Coronary artery (tissue), 2 donors: Measurements from ENCODE around the gene ACIN1.

Source experiments
- DNase-seq: peaks from one replicate; pipeline ENCODE4 v3.0.0-alpha.2; 2017; ENCODE audit warnings: low spot score
- H3K27ac ChIP-seq, 2 donors: fragments of 200-600 bp; sonication (generic); one replicate each; pipeline ENCODE4 v1.5.1; 2016 to 2019
- H3K4me3 ChIP-seq: fragments of 200-600 bp; sonication (generic); 2 replicates; pipeline ENCODE4 v1.5.1; 2016; ENCODE audit warnings: mild to moderate bottlenecking, moderate library complexity
- TF ChIP-seq, protein P1 (sequence below): fragments of 200-600 bp; sonication (generic); IDR thresholded peaks from one replicate; pipeline ENCODE4 v1.5.1; 2019; ENCODE audit warnings: antibody characterized with exemption

Gene ACIN1

DNA sequence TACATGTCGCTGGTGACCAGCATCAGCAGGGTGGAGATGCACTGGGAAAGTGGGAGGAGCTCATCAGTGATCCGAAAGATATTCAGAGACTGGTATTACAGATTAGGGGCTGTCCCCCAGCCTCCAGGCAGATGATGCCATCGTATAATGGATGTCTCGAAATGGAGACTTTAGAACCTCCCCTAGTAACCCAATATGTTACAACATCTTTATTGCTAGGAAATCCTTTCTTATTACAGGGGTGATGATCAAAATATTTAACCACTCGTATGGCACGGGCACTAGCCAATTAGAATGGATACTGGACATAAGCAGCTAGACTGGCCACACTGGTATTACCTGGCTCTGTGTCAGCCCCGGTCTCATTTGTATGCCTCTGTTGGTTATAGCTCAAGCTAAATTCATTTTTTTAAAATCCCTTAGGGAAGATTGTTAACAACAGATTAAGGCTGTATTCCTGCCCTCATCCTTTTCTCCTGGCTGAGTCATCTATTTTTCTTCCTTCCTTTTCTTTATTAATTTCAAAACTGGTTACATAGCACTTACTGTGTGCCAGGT, 34.9 kb upstream of the ACIN1 start:
- DNase-seq = no peak
- Histone ChIP-seq H3K27ac (no peak overlapping the region), H3K4me3 (no peak overlapping the region)
- TF ChIP-seq, protein P1, sequence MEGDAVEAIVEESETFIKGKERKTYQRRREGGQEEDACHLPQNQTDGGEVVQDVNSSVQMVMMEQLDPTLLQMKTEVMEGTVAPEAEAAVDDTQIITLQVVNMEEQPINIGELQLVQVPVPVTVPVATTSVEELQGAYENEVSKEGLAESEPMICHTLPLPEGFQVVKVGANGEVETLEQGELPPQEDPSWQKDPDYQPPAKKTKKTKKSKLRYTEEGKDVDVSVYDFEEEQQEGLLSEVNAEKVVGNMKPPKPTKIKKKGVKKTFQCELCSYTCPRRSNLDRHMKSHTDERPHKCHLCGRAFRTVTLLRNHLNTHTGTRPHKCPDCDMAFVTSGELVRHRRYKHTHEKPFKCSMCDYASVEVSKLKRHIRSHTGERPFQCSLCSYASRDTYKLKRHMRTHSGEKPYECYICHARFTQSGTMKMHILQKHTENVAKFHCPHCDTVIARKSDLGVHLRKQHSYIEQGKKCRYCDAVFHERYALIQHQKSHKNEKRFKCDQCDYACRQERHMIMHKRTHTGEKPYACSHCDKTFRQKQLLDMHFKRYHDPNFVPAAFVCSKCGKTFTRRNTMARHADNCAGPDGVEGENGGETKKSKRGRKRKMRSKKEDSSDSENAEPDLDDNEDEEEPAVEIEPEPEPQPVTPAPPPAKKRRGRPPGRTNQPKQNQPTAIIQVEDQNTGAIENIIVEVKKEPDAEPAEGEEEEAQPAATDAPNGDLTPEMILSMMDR = no peak

DNA sequence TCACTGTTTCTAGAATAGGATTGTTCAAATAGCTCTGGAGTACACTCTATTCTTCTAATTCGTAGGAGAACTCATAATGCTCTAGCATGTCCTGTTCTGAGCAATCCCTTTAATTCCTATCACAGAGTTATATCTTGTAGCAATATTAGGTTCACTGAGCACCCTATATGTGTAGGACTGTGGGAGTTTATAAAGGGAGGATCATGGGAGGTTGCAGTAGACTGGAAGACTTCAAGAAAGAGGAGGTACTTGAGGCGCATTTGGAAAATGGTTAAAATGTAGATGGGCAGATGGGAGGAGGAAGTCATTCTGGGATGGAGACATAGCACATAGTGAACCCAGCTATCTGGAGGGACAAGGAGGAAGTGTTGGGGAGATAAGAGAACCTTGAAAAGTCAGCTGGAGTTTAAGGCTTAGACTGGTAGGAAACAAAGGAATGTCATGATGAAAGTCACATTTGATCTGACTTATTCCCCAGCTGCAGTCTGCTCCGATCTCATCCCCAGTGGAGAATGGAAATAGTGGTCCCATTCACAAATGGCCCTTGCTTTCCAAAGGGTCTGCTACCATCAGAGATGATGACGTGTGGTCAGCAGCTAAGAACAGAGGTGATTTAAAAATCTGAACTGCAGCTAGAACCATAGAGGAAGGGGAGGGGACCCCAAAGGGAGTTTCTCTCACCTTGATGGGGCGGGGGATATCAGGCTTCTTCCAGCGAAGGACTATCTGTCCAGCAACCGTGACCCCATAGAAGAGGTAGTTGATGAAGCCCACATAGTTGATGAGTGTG, 34.2 kb upstream of the ACIN1 start:
- Histone ChIP-seq H3K4me3 (no peak overlapping the region), H3K27ac (no peak overlapping the region)
- DNase-seq = no peak
- TF ChIP-seq, protein P1 = no peak

DNA sequence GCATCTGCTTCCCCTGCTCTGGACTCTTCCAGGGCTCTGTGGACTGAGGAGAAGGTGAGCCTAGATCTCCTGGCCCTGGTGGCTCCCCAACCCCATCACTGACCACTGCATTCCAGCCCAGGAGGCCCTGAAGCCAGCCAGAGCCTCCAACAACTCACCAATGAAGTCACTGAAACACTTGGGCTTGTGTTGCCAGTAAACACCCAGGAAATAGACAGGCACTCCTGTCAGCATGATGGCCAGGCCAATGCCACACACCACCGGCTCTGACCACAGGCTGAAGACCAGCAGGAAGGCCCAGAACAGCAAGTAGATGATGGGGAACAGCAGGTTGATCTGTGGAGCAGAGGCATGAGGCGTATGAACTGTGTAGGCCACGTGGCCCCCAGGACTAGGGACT, 32.9 kb upstream of the ACIN1 start:
- TF ChIP-seq, protein P1 = no peak
- no peak overlapping the region for H3K4me3 ChIP-seq
- H3K27ac ChIP-seq = no peak overlapping the region
- DNase-seq = no peak

DNA sequence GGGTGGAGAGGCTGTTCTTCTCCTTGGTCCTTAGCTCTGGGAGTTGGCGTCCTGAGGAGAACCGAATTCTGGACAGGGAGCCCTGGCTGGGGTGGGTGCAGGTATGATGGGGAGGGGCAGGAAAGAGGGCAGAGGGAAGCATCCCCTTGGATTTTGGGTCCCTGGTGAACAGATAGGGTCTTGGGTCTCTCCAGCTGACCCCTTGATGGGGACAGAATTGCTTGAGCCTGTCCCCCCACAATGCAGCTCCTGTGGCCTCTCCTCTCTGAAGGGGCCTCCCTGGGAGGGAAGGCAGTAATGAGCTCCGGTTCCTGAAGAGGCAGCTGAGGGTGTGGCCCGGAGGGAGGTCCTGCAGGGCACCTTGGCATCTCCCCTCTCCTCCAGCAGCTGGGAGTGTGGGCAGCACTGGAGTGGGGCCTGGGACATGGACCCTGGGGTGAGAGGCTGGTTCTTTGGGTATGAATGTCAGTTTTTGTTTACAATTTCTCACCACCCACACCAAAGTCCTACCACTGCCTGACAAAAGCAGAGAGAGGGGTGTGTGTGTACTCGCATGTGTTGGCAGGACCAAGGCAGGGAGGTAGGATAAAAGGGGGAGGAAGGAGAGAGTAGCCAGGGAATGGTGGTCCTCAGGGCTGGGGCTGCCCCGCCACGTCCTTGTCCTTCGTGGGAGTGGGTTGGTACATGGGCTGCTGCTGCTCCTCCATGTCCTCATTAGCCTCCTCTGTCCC, 31.8 kb upstream of the ACIN1 start:
- DNase-seq = no peak
- H3K4me3 ChIP-seq = no peak overlapping the region
- no peak overlapping the region for H3K27ac ChIP-seq
- TF ChIP-seq, protein P1 = no peak

DNA sequence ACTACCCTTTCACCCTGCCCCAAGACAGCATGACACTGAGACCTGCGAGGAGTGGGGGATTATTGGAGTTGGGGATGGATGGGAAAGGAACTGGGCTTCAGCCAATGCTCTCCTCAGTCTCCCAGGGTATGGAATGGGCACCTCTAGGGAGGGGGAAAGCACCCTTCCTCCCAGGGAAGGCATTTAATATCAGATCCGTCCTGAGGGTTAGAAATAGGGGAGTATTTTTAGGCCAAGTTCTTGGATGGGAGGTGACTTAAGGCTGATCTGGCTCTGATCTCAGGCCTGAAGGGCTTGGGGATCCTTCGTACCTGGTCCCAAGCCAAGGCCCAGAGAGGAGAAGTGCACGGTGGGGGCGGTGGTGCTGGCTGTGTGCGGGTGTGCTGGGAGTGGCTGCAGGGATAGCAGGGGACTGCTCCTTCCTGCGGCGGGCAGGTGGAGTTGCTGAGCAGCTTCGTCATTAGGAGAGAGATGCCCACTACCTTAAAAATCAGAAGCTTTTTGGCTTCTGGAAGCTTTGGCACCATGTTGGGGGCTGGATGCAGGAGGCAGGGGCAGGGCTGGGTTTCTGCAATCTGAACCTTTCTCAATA, 31.1 kb upstream of the ACIN1 start:
- TF ChIP-seq, protein P1 = no peak
- Histone ChIP-seq H3K4me3 (no peak overlapping the region), H3K27ac (peak overlapping the region in 1 of 2 donors; percentile 28)
- DNase-seq = no peak

DNA sequence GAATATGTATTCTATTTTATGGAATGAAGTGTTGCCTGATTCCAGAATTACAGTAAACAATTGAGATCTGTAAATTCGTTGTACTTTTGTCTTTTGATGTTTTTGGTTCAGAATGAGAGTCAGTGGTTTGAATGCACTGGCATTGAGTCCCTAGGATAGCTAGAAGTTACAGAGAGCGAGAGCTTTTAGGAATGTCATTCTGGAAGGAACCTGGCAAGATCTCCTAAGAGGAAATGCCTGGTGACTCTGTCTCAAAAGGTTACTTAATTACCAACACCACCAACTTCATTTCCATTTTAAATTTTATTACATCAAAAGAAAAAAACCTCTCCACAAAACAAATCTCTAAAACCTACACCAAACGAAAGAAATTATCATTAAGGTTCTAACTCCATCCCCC, 30.1 kb upstream of the ACIN1 start:
- Histone ChIP-seq H3K4me3 (no peak overlapping the region), H3K27ac (peak overlapping the region in 1 of 2 donors; percentile 26)
- DNase-seq = no peak
- TF ChIP-seq, protein P1 = no peak
